Thyroid gland (tissue), 4 donors: Measurements from ENCODE around the gene DPP7. TPM values are rescaled to one million over a fixed set of nuclear protein-coding genes. Genes with fewer than 3 reads are reported as not detected.

Experiments
- DNase-seq, 2 donors: peaks; one replicate each; pipeline ENCODE4 v3.0.0-alpha.2; 2019
- H3K27ac ChIP-seq, 3 donors: fragments of 200-600 bp; sonication (generic); 1 replicate in 2 of 3; 2 replicates in 1 of 3; pipeline ENCODE4 v1.5.1; 2016 to 2019; ENCODE audit warnings: mild to moderate bottlenecking in 1 of 3, moderate library complexity in 1 of 3
- H3K27me3 ChIP-seq: fragments of 200-600 bp; sonication (generic); one replicate; pipeline ENCODE4 v1.5.1; 2019
- H3K36me3 ChIP-seq, 2 donors: fragments of 200-600 bp; sonication (generic); one replicate each; pipeline ENCODE4 v1.5.1; 2016 to 2019
- H3K4me1 ChIP-seq, 2 donors: fragments of 200-600 bp; sonication (generic); one replicate each; pipeline ENCODE4 v1.5.1; 2017 to 2019
- H3K4me3 ChIP-seq, 3 donors: fragments of 200-600 bp; sonication (generic); replicated peaks in 1 of 3; 1 replicate in 2 of 3; 2 replicates in 1 of 3; pipeline ENCODE4 v1.5.1; 2016; ENCODE audit warnings: mild to moderate bottlenecking in 1 of 3
- H3K9me3 ChIP-seq: fragments of 200-600 bp; sonication (generic); one replicate; pipeline ENCODE4 v1.5.1; 2017
- CTCF ChIP-seq, 6 experiments: fragments of 200-600 bp in 3 of 6; fragments of 450-650 bp in 3 of 6; sonication (generic) in 3 of 6; IDR thresholded peaks; one replicate each; pipeline ENCODE4 v1.5.1; 2016 to 2019; ENCODE audit warnings: antibody characterized with exemption in 6 of 6, mild to moderate bottlenecking in 2 of 6, inconsistent platforms in 1 of 6, moderate library complexity in 1 of 6
- POLR2A ChIP-seq, 2 donors: fragments of 450-650 bp; IDR thresholded peaks; one replicate each; pipeline ENCODE4 v1.6.1; 2017; ENCODE audit warnings: antibody characterized with exemption in 2 of 2, mild to moderate bottlenecking in 2 of 2, moderate library complexity in 1 of 2
- WGBS, 2 donors: methylation state at CpG; one replicate each; pipeline ENCODE4 v1.1.5; 2017; 5-methylcytosine and 5-hydroxymethylcytosine counted together
- intact Hi-C: fragments of 100-400 bp; cut with DNase I; formaldehyde crosslinking; loops from one replicate; pipeline ENCODE4 v1.15.1; 2023
- total RNA-seq, 4 donors: library from RNA; depleted of rRNA; stranded (reverse); fragments of >200 nt; gene quantifications; one replicate each; pipeline ENCODE4 v1.2.3, GENCODE V29; 2016

DPP7 gene
- 100 to 1,000 TPM; 120 to 209 (median 157) TPM for total RNA-seq

GRCh38 chr9:137114613-137115393 is at the start of gene DPP7:
Gene DPP7, minus strand, starts transcription at chr9:137114733. Its CDS starts 20 bp downstream, at chr9:137114713.
- DNase-seq: peak; percentile 69 to 75
- Histone ChIP-seq H3K4me3 (peak within 1 kb of the TSS; percentile 51 to 87 (median 53)), H3K27me3 (no peaks in the 10 kb centered on the region), H3K36me3 (peaks cover 4 to 13% of the 10 kb centered on the region in 2 donors), H3K4me1 (peaks cover 5 to 10% of the 10 kb centered on the region in 2 donors), H3K9me3 (no peaks in the 10 kb centered on the region), H3K27ac (no peak within 1 kb of the TSS)
- 32 to 52% methylated on average over 3 to 5 of the region's 70 CpGs for WGBS, 2 donors
- intact Hi-C loops: loop anchor here (5.0 kb wide), 1 partner anchor 117 kb away; the partner anchor contains the start of gene SLC34A3
- peak in 1 of 2 donors; percentile 48 for TF ChIP-seq POLR2A (IDR thresholded peaks at IDR 0.05)
- no peak for TF ChIP-seq CTCF (IDR thresholded peaks at IDR 0.05)

DNA sequence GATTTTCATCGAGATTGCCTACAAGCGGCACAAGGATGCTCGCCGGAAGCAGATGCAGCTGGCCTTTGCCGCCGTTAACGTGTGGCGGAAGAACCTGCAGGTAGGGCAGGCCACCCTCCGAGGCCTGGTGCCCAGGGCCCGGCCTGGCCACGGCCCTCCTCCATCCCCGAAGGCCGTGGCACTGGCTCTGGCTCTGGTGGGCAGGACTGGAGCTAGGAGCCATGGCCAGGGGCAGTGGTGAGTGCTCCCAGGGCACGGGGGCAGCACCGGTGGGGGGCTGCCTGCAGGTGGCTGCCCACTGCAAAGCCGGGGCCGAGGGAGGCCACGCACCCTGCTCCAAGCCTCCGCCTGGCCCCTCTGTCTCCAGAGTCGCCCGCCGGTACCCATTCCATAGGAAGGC is 49.3 kb upstream of the DPP7 start:
- H3K36me3 ChIP-seq: no peaks in the 10 kb centered on the region
- 92 to 94% methylated on average over 3 to 13 of the region's 22 CpGs for WGBS, 2 donors
- H3K9me3 ChIP-seq: no peaks in the 10 kb centered on the region
- H3K4me1 ChIP-seq: peaks cover 16 to 35% of the 10 kb centered on the region in 2 donors
- peaks cover 53% of the 10 kb centered on the region for H3K27me3 ChIP-seq
- DNase-seq: no peak
- H3K27ac ChIP-seq: no peak overlapping the region
- no peak overlapping the region for H3K4me3 ChIP-seq
- no peak for TF ChIP-seq CTCF (IDR thresholded peaks at IDR 0.05)
- no peak for TF ChIP-seq POLR2A (IDR thresholded peaks at IDR 0.05)
- intact Hi-C loops: no loop called here

GRCh38 chr9:137163365-137163715 is 48.8 kb upstream of the DPP7 start:
- no peaks in the 10 kb centered on the region for H3K9me3 ChIP-seq
- WGBS, 2 donors: 27 to 42% methylated on average over 3 to 13 of the region's 26 CpGs
- DNase-seq: no peak

GRCh38 chr9:137162505-137163364 is 48.2 kb upstream of the DPP7 start:
- peaks cover 9 to 24% of the 10 kb centered on the region in 2 donors for H3K4me1 ChIP-seq
- H3K9me3 ChIP-seq: no peaks in the 10 kb centered on the region
- H3K4me3 ChIP-seq: no peak overlapping the region
- no peaks in the 10 kb centered on the region for H3K36me3 ChIP-seq
- intact Hi-C loops: no loop called here
- H3K27ac ChIP-seq: no peak overlapping the region
- peak; percentile 48 to 54 for DNase-seq
- TF ChIP-seq POLR2A (IDR thresholded peaks at IDR 0.05) (no peak), CTCF (IDR thresholded peaks at IDR 0.05) (peak in 3 of 6 experiments; percentile 9 to 31 (median 27))
- H3K27me3 ChIP-seq: peaks cover 54% of the 10 kb centered on the region
- WGBS, 2 donors: 1 to 2% methylated on average over 14 to 21 of the region's 74 CpGs

More at GRCh38 chr9:137163365-137163715, 48.8 kb upstream of the DPP7 start:
- Histone ChIP-seq H3K4me1 (peaks cover 15 to 30% of the 10 kb centered on the region in 2 donors), H3K27ac (no peak overlapping the region), H3K4me3 (no peak overlapping the region), H3K36me3 (no peaks in the 10 kb centered on the region), H3K27me3 (peaks cover 53% of the 10 kb centered on the region)
- TF ChIP-seq POLR2A (IDR thresholded peaks at IDR 0.05) (no peak), CTCF (IDR thresholded peaks at IDR 0.05) (no peak)
- intact Hi-C loops: no loop called here
